ENCODE results near the gene CAPZB.

The CAPZB gene

DNA sequence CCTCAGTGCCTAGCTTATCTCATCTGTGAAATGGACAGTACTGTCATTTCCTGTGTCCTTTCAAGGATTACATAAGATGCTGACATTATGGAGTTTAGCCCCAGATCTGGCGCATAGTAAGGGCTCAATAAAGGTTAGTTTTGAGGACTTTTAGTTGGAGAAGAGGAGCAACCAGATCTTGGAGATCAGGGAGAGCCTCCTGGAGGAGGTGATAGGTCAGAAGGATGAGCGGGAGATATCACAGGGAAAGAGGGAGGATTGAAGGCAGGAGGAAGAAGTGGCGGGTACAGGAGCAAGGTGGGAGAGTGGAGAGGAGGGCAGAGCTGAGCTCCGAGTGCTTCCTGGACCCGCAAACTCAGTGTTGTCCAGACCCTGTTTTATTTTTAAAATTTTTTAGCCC, 155.7 kb downstream of the CAPZB start:
- H3K4me3 ChIP-seq (ENCODE audit: low read length): no peak overlapping the region
- H3K27me3 ChIP-seq (ENCODE audit: insufficient read depth, low read length): no peaks in the 10 kb centered on the region
- no peaks in the 10 kb centered on the region for H3K9me3 ChIP-seq (ENCODE audit: insufficient read depth, low read depth, low read length)
- H3K36me3 ChIP-seq (ENCODE audit: insufficient read depth, low read length): peaks cover 18% of the 10 kb centered on the region
- no peak overlapping the region for H3K9ac ChIP-seq (ENCODE audit: low read depth, low read length)
- no peaks in the 10 kb centered on the region for H3K4me1 ChIP-seq (ENCODE audit: insufficient read depth, low read length)
- H3K27ac ChIP-seq (ENCODE audit: low read depth, low read length): no peak overlapping the region
- WGBS: 88% methylated on average over 5 of the region's 5 CpGs

DNA sequence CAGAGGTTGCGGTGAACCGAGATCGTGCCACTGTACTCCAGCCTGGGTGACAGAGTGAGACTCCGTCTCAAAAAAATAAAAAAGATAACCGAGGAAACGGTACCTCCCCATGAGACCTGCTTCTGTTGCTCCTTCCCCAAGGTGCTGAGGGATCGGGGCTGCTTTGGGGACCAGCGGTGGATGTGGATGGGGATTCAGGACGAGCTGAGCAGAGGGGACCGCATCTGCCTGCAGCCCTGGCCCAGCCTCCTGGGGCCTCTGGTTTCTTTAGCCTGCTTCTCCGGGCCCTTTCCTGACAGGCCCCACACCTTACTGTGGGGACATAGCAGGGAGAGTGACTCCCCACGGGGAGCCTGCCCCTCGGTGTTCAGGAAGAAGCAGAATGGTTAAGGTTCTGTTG, 156.2 kb downstream of the CAPZB start:
- H3K4me1 ChIP-seq (ENCODE audit: insufficient read depth, low read length): no peaks in the 10 kb centered on the region
- no peaks in the 10 kb centered on the region for H3K9me3 ChIP-seq (ENCODE audit: insufficient read depth, low read depth, low read length)
- no peaks in the 10 kb centered on the region for H3K27me3 ChIP-seq (ENCODE audit: insufficient read depth, low read length)
- no peak overlapping the region for H3K9ac ChIP-seq (ENCODE audit: low read depth, low read length)
- WGBS: 94% methylated on average over 13 of the region's 13 CpGs
- H3K36me3 ChIP-seq (ENCODE audit: insufficient read depth, low read length): peaks cover 22% of the 10 kb centered on the region
- no peak overlapping the region for H3K27ac ChIP-seq (ENCODE audit: low read depth, low read length)
- H3K4me3 ChIP-seq (ENCODE audit: low read length): no peak overlapping the region

DNA sequence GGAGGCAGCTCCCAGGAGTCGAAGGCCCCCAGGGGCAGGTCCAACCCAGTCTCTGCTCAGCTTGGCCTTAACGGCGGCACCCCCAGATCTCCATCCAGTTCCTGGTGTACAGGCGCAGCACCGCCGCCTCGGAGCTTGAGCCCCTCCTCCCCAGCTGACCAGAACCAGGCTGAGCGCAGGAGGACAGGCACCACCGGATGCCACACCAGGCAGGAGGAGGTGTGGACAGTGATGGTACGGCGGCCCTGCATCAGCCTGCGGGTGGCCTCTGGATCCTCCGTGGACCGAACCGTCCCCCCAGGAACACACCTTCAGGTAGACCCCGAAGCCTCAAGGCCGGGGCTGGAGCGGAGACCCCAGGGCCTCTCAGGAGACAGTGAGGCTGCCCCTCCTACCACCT, 156.9 kb downstream of the CAPZB start:
- 94% methylated on average over 18 of the region's 18 CpGs for WGBS
- Histone ChIP-seq H3K27me3 (ENCODE audit: insufficient read depth, low read length) (no peaks in the 10 kb centered on the region), H3K27ac (ENCODE audit: low read depth, low read length) (no peak overlapping the region), H3K4me3 (ENCODE audit: low read length) (no peak overlapping the region), H3K4me1 (ENCODE audit: insufficient read depth, low read length) (no peaks in the 10 kb centered on the region), H3K9ac (ENCODE audit: low read depth, low read length) (no peak overlapping the region), H3K36me3 (ENCODE audit: insufficient read depth, low read length) (peaks cover 24% of the 10 kb centered on the region), H3K9me3 (ENCODE audit: insufficient read depth, low read depth, low read length) (no peaks in the 10 kb centered on the region)

DNA sequence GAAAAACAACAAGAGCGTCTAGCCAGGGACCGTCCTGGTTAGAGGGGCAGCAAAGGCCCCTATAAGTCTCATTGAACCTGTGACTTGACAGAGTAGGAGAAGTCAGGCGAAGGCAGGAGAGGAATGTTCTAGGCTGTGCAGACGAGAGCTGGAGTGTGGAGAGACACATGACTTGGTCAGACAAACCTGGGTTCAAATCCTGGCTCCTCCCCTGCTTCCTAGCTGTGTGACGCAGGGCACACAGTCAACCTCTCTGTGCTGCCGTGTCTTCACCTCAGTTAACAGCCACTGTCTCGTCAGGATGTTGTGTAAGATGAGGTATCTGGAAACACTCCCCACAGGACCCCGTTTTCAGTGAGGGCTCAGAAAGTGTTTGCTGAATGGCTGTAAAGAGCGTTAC, 157.6 kb downstream of the CAPZB start:
- 93% methylated on average over 9 of the region's 9 CpGs for WGBS
- Histone ChIP-seq H3K9ac (ENCODE audit: low read depth, low read length) (no peak overlapping the region), H3K9me3 (ENCODE audit: insufficient read depth, low read depth, low read length) (no peaks in the 10 kb centered on the region), H3K27ac (ENCODE audit: low read depth, low read length) (no peak overlapping the region), H3K36me3 (ENCODE audit: insufficient read depth, low read length) (peaks cover 24% of the 10 kb centered on the region), H3K27me3 (ENCODE audit: insufficient read depth, low read length) (no peaks in the 10 kb centered on the region), H3K4me3 (ENCODE audit: low read length) (no peak overlapping the region), H3K4me1 (ENCODE audit: insufficient read depth, low read length) (no peaks in the 10 kb centered on the region)

DNA sequence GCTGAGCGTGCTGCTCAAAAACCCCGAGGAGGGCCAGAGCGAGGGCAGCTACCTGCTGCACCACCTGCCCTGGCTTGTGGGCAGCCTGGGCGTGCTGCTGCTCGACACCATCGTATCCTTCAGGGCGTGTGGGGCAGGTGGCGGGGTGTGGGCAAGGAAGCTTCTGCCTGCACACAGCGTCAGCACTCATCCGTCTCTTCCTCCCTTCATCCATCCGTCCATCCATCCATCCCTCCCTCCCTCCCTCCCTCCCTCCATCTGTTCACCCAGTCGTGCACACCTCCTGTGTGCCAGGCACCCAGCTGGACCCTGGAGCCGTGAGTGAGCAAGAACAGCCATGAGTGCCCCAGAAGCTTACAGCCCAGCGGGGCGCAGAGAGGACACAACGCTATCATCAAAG, 158.0 kb downstream of the CAPZB start:
- no peaks in the 10 kb centered on the region for H3K27me3 ChIP-seq (ENCODE audit: insufficient read depth, low read length)
- H3K9ac ChIP-seq (ENCODE audit: low read depth, low read length): no peak overlapping the region
- H3K4me3 ChIP-seq (ENCODE audit: low read length): no peak overlapping the region
- H3K36me3 ChIP-seq (ENCODE audit: insufficient read depth, low read length): peaks cover 24% of the 10 kb centered on the region
- no peak overlapping the region for H3K27ac ChIP-seq (ENCODE audit: low read depth, low read length)
- 96% methylated on average over 16 of the region's 16 CpGs for WGBS
- H3K9me3 ChIP-seq (ENCODE audit: insufficient read depth, low read depth, low read length): no peaks in the 10 kb centered on the region
- no peaks in the 10 kb centered on the region for H3K4me1 ChIP-seq (ENCODE audit: insufficient read depth, low read length)

GRCh38 chr1:19326748-19327065, 158.6 kb downstream of the CAPZB start:
- peaks cover 26% of the 10 kb centered on the region for H3K36me3 ChIP-seq (ENCODE audit: insufficient read depth, low read length)

DNA sequence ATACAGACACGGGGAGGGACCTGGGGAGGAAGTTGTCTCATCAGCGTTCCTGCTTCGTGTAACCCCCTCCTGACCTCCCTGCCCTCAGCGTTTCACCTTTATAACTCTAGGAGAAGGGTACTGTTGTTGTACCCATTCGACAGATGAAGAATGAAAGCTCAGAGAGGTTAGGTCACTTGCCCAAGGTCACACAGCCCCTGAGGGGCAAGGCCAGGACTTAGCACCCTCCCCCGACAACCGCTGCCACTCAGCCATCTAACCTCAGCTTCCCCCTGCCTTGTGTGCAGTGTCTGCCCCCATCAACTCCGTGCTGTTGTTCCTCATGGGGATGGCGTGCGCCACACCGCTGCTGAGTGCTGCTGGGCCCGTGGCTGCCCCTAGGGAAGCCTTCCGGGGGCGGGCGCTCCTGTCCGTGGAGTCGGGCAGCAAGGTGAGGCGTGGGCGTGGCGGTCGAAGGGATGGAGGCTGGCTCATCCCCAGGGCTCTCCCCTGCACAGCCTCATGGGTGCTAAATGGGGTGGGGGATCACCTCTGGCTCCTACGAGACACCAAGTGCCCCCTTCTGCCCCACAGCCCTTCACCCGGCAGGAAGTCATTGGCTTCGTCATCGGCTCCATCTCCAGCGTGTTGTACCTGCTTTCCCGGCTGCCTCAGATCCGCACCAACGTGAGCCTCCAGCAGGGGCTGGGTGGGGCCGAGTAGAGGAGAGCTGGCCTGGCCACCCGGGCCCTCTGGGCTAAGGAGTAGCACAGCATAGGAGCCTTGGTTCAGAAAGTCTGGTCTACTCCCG, 159.2 kb downstream of the CAPZB start:
- peaks cover 28% of the 10 kb centered on the region for H3K36me3 ChIP-seq (ENCODE audit: insufficient read depth, low read length)
- H3K4me3 ChIP-seq (ENCODE audit: low read length): no peak overlapping the region
- no peak overlapping the region for H3K9ac ChIP-seq (ENCODE audit: low read depth, low read length)
- 92% methylated on average over 32 of the region's 32 CpGs for WGBS
- H3K27ac ChIP-seq (ENCODE audit: low read depth, low read length): no peak overlapping the region
- no peaks in the 10 kb centered on the region for H3K4me1 ChIP-seq (ENCODE audit: insufficient read depth, low read length)
- no peaks in the 10 kb centered on the region for H3K27me3 ChIP-seq (ENCODE audit: insufficient read depth, low read length)
- H3K9me3 ChIP-seq (ENCODE audit: insufficient read depth, low read depth, low read length): no peaks in the 10 kb centered on the region

More at GRCh38 chr1:19326748-19327065, 158.6 kb downstream of the CAPZB start:
- H3K4me3 ChIP-seq (ENCODE audit: low read length): no peak overlapping the region
- no peaks in the 10 kb centered on the region for H3K9me3 ChIP-seq (ENCODE audit: insufficient read depth, low read depth, low read length)
- H3K9ac ChIP-seq (ENCODE audit: low read depth, low read length): no peak overlapping the region
- no peaks in the 10 kb centered on the region for H3K4me1 ChIP-seq (ENCODE audit: insufficient read depth, low read length)
- WGBS: 88% methylated on average over 6 of the region's 6 CpGs
- no peak overlapping the region for H3K27ac ChIP-seq (ENCODE audit: low read depth, low read length)
- H3K27me3 ChIP-seq (ENCODE audit: insufficient read depth, low read length): no peaks in the 10 kb centered on the region

- Histone ChIP-seq H3K4me1 (ENCODE audit: insufficient read depth, low read length) (no peaks in the 10 kb centered on the region), H3K36me3 (ENCODE audit: insufficient read depth, low read length) (peaks cover 29% of the 10 kb centered on the region), H3K4me3 (ENCODE audit: low read length) (no peak overlapping the region), H3K9me3 (ENCODE audit: insufficient read depth, low read depth, low read length) (no peaks in the 10 kb centered on the region), H3K27me3 (ENCODE audit: insufficient read depth, low read length) (no peaks in the 10 kb centered on the region), H3K27ac (ENCODE audit: low read depth, low read length) (no peak overlapping the region), H3K9ac (ENCODE audit: low read depth, low read length) (no peak overlapping the region)
- WGBS: 89% methylated on average over 19 of the region's 19 CpGs
These were observed 159.9 kb downstream of the CAPZB start for GRCh38 chr1:19325368-19325957.

DNA sequence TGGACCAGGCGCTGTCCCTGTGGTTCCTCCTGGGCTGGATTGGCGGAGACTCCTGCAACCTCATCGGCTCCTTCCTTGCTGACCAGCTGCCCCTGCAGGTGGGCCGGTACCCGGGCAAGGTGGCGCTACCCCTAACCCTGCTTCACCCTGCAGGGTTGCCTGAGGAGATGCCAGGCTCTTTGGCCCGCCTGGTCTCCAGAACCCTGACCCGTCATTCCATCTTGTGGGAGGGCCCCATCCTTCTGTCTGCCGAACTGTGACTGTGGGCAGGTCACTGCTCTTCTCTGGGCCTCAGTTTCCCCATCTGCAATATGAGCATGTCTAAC, 160.7 kb downstream of the CAPZB start:
- no peak overlapping the region for H3K4me3 ChIP-seq (ENCODE audit: low read length)
- H3K36me3 ChIP-seq (ENCODE audit: insufficient read depth, low read length): peaks cover 29% of the 10 kb centered on the region
- no peaks in the 10 kb centered on the region for H3K9me3 ChIP-seq (ENCODE audit: insufficient read depth, low read depth, low read length)
- no peak overlapping the region for H3K9ac ChIP-seq (ENCODE audit: low read depth, low read length)
- no peaks in the 10 kb centered on the region for H3K27me3 ChIP-seq (ENCODE audit: insufficient read depth, low read length)
- WGBS: 95% methylated on average over 9 of the region's 9 CpGs
- H3K27ac ChIP-seq (ENCODE audit: low read depth, low read length): no peak overlapping the region
- H3K4me1 ChIP-seq (ENCODE audit: insufficient read depth, low read length): no peaks in the 10 kb centered on the region

GRCh38 chr1:19323987-19324664, 161.2 kb downstream of the CAPZB start:
- Histone ChIP-seq H3K9ac (ENCODE audit: low read depth, low read length) (no peak overlapping the region), H3K36me3 (ENCODE audit: insufficient read depth, low read length) (peaks cover 32% of the 10 kb centered on the region), H3K4me1 (ENCODE audit: insufficient read depth, low read length) (no peaks in the 10 kb centered on the region), H3K27me3 (ENCODE audit: insufficient read depth, low read length) (no peaks in the 10 kb centered on the region), H3K4me3 (ENCODE audit: low read length) (no peak overlapping the region), H3K27ac (ENCODE audit: low read depth, low read length) (no peak overlapping the region), H3K9me3 (ENCODE audit: insufficient read depth, low read depth, low read length) (no peaks in the 10 kb centered on the region)
- WGBS: 91% methylated on average over 23 of the region's 23 CpGs

DNA sequence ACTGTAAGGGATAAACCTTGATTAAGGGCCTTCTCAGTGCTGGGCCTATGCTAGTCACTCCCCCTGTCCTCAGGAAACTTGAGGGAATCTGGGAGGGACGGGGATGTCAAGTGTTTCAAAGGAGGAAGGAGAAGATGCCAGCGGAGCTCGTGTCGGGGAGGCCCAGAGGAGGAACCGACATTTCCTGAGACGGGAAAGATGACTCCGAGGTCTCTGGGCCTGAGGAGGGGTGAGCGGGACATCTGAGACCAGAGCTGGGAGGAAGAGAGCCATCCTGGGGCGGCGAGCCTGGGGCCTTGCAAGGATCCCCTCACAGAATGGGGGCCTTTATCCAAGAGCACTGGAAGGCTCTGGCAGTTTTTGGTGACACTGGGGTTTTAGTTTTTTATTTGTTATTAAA, 162.9 kb downstream of the CAPZB start:
- WGBS: 81% methylated on average over 10 of the region's 10 CpGs
- Histone ChIP-seq H3K36me3 (ENCODE audit: insufficient read depth, low read length) (peaks cover 39% of the 10 kb centered on the region), H3K4me1 (ENCODE audit: insufficient read depth, low read length) (no peaks in the 10 kb centered on the region), H3K9ac (ENCODE audit: low read depth, low read length) (no peak overlapping the region), H3K27me3 (ENCODE audit: insufficient read depth, low read length) (no peaks in the 10 kb centered on the region), H3K27ac (ENCODE audit: low read depth, low read length) (no peak overlapping the region), H3K9me3 (ENCODE audit: insufficient read depth, low read depth, low read length) (no peaks in the 10 kb centered on the region), H3K4me3 (ENCODE audit: low read length) (no peak overlapping the region)
